ENCODE data around the gene BCLAF3.

GRCh38 chrX:20038966-20039365 is 48.1 kb upstream of the BCLAF3 start:
- no peak for TF ChIP-seq POLR2AphosphoS5 (IDR thresholded peaks at IDR 0.05; ENCODE audit: insufficient read depth in 1 of 2, low read depth in 1 of 2)
- TF ChIP-seq CTCF (IDR thresholded peaks at IDR 0.05): no peak
- no peak for TF ChIP-seq POLR2A (IDR thresholded peaks at IDR 0.05)
